H1 (cell line): ENCODE results near the gene HOXB8. TPM values are rescaled to one million over a fixed set of nuclear protein-coding genes. Genes with fewer than 3 reads are reported as not detected.

Experiments used
- RXRA ChIP-seq: IDR thresholded peaks from 2 replicates; pipeline ENCODE4 v1.6.1; 2011; ENCODE audit warnings: low read depth, mild to moderate bottlenecking, low read length, moderate library complexity; ENCODE audit not compliant: insufficient read depth
- polyA plus RNA-seq, 7 experiments: library from polyadenylated mRNA; depleted of rRNA in 3 of 7; stranded (reverse) in 5 of 7; unstranded in 2 of 7; fragments of >200 nt in 5 of 7; fragments of 200-250 nt in 2 of 7; gene quantifications; 1 replicate in 5 of 7; 2 replicates in 1 of 7; 4 replicates in 1 of 7; pipeline versions ENCODE4 v1.2.1 to v1.2.3, GENCODE V29; 2011 to 2013; ENCODE audit warnings: missing spikeins in 2 of 7, mixed read lengths in 2 of 7
- total RNA-seq: library from RNA; stranded (reverse); fragmentation: NEBNext Ultra II Directional; extraction: Animal tissue kit (Norgen Biotek cat#: 25700); gene quantifications from 2 replicates; pipeline ENCODE4 v1.2.1, GENCODE V29; 2021

HOXB8 gene
- total and polyA plus RNA-seq, 2 of the 8 experiments (the other 6 are each of a cell fraction or from before 2014, with no cell fraction given): not detected

GRCh38 chr17:48603959-48604769 is 10.9 kb downstream of the HOXB8 start (continued):
- TF ChIP-seq RXRA: no peak
